Hematopoietic multipotent progenitor cell treated with erythropoietin and hydrocortisone succinate and interleukin-3 and kit ligand, for 8 days (in vitro differentiated cells): ENCODE measurements around the gene C4BPA.
A peak's percentile ranks its signal among the peaks of the same experiment; 100 is the strongest.

Experiments used
- DNase-seq: peaks from one replicate; pipeline ENCODE4 v3.0.0-alpha.2; 2015

The C4BPA gene

GRCh38 chr1:207103892-207104373 is at the start of gene C4BPA:
TSS of gene C4BPA (plus strand) at chr1:207104233. CDS start at chr1:207113026, 8,793 bp downstream.
- no peak for DNase-seq

GRCh38 chr1:207054491-207054890 is 49.5 kb upstream of the C4BPA start:
- no peak for DNase-seq

GRCh38 chr1:207055386-207056001 is 48.5 kb upstream of the C4BPA start:
- no peak for DNase-seq

- no peak for DNase-seq
Observed at GRCh38 chr1:207056673-207057072, 47.4 kb upstream of the C4BPA start.

GRCh38 chr1:207058252-207058651 is 45.8 kb upstream of the C4BPA start:
- DNase-seq = no peak

- no peak for DNase-seq
Observed at GRCh38 chr1:207058878-207059867, 44.9 kb upstream of the C4BPA start.

- DNase-seq = no peak
Observed at GRCh38 chr1:207059881-207060280, 44.2 kb upstream of the C4BPA start.

- DNase-seq = no peak
Observed at GRCh38 chr1:207060596-207060995, 43.4 kb upstream of the C4BPA start.

- no peak for DNase-seq
Observed at GRCh38 chr1:207062058-207062457, 42.0 kb upstream of the C4BPA start.

- DNase-seq = no peak
Observed at GRCh38 chr1:207063014-207063413, 41.0 kb upstream of the C4BPA start.

GRCh38 chr1:207064561-207064960 is 39.5 kb upstream of the C4BPA start:
- DNase-seq = no peak

- DNase-seq = no peak
Observed at GRCh38 chr1:207067185-207067584, 36.8 kb upstream of the C4BPA start.

- DNase-seq = no peak
Observed at GRCh38 chr1:207067665-207068064, 36.4 kb upstream of the C4BPA start.

- DNase-seq = no peak
Observed at GRCh38 chr1:207069061-207069460, 35.0 kb upstream of the C4BPA start.

- DNase-seq = no peak
Observed at GRCh38 chr1:207069858-207070506, 34.1 kb upstream of the C4BPA start.

- peak; percentile 25 for DNase-seq
Observed at GRCh38 chr1:207070811-207071210, 33.2 kb upstream of the C4BPA start.

- DNase-seq = no peak
Observed at GRCh38 chr1:207071426-207071825, 32.6 kb upstream of the C4BPA start.

- DNase-seq = no peak
Observed at GRCh38 chr1:207072233-207072632, 31.8 kb upstream of the C4BPA start.

GRCh38 chr1:207073906-207074820 is 29.9 kb upstream of the C4BPA start:
- no peak for DNase-seq

GRCh38 chr1:207076181-207076955 is 27.7 kb upstream of the C4BPA start:
- peak; percentile 87 for DNase-seq

- no peak for DNase-seq
Observed at GRCh38 chr1:207077012-207077411, 27.0 kb upstream of the C4BPA start.
